Loucy (cell line): ENCODE measurements around the gene DYNLT3.

ENCODE experiments used
- H2AFZ ChIP-seq: fragments of 200-600 bp; sonication (generic); 2 replicates; pipeline ENCODE4 v1.6.0; 2016; ENCODE audit warnings: antibody characterized with exemption, mild to moderate bottlenecking, low read length, moderate library complexity
- H3F3A ChIP-seq: fragments of 200-600 bp; 2 replicates; pipeline ENCODE4 v1.6.0; 2016; ENCODE audit warnings: antibody characterized with exemption, low read depth, mild to moderate bottlenecking
- H3K27me3 ChIP-seq: fragments of 200-600 bp; sonication (generic); 2 replicates; pipeline ENCODE4 v1.6.1; 2014; ENCODE audit warnings: low read length, mild to moderate bottlenecking; ENCODE audit not compliant: insufficient read depth, poor library complexity, severe bottlenecking
- H3K36me3 ChIP-seq: fragments of 200-600 bp; sonication (generic); 2 replicates; pipeline ENCODE4 v1.6.1; 2016; ENCODE audit warnings: low read length; ENCODE audit not compliant: insufficient read depth
- H3K4me1 ChIP-seq: fragments of 200-600 bp; sonication (generic); 2 replicates; pipeline ENCODE4 v1.5.1; 2014; ENCODE audit warnings: low read length, mild to moderate bottlenecking; ENCODE audit not compliant: insufficient read depth, poor library complexity, severe bottlenecking
- H3K4me2 ChIP-seq: fragments of 200-600 bp; sonication (generic); 2 replicates; pipeline ENCODE4 v1.6.0; 2014; ENCODE audit warnings: antibody characterized with exemption, low read length, low read depth, mild to moderate bottlenecking; ENCODE audit not compliant: poor library complexity, severe bottlenecking
- H3K4me3 ChIP-seq: fragments of 200-600 bp; sonication (generic); 2 replicates; pipeline ENCODE4 v1.5.1; 2014; ENCODE audit warnings: low read length, mild to moderate bottlenecking, mixed read lengths; ENCODE audit not compliant: poor library complexity, severe bottlenecking
- H3K79me2 ChIP-seq: fragments of 200-600 bp; sonication (generic); 2 replicates; pipeline ENCODE4 v1.6.1; 2014; ENCODE audit warnings: low read length; ENCODE audit not compliant: insufficient read depth
- H3K9ac ChIP-seq: fragments of 200-600 bp; sonication (generic); 2 replicates; pipeline ENCODE4 v1.6.0; 2014; ENCODE audit warnings: mild to moderate bottlenecking, low read depth, low read length, moderate library complexity; ENCODE audit not compliant: poor library complexity, severe bottlenecking
- H3K9me2 ChIP-seq: fragments of 200-600 bp; sonication (generic); replicated peaks from 2 replicates; pipeline ENCODE4 v1.6.1; 2016; ENCODE audit warnings: low read depth, low read length, mixed read lengths
- H3K9me3 ChIP-seq: fragments of 200-600 bp; sonication (generic); 2 replicates; pipeline ENCODE4 v1.6.1; 2014; ENCODE audit warnings: mild to moderate bottlenecking, antibody characterized with exemption, low read length, low read depth; ENCODE audit not compliant: insufficient read depth
- H4K20me1 ChIP-seq: fragments of 200-600 bp; sonication (generic); 2 replicates; pipeline ENCODE4 v1.6.0; 2014; ENCODE audit warnings: antibody characterized with exemption, low read length, mild to moderate bottlenecking; ENCODE audit not compliant: insufficient read depth, poor library complexity, severe bottlenecking
- CTCF ChIP-seq: fragments of 200-600 bp; sonication (generic); conservative IDR thresholded peaks from 2 replicates; pipeline ENCODE4 v1.5.1; 2014; ENCODE audit warnings: mild to moderate bottlenecking, antibody characterized with exemption, low read length
- EZH2phosphoT487 ChIP-seq: fragments of 200-600 bp; IDR thresholded peaks from 2 replicates; pipeline ENCODE4 v1.6.1; 2018; ENCODE audit warnings: antibody characterized with exemption, mild to moderate bottlenecking, moderate library complexity, borderline replicate concordance

The DYNLT3 gene

GRCh38 chrX:37802028-37802427 lies 45.3 kb downstream of the DYNLT3 start:
- no peak for TF ChIP-seq EZH2phosphoT487
- no peak for TF ChIP-seq CTCF
- Histone ChIP-seq H3K4me1 (peaks cover 5% of the 10 kb centered on the region), H3K9me2 (no peaks in the 10 kb centered on the region), H3K4me3 (no peak overlapping the region), H3K27me3 (no peaks in the 10 kb centered on the region), H3K79me2 (no peaks in the 10 kb centered on the region), H3K4me2 (no peak overlapping the region), H3K36me3 (no peaks in the 10 kb centered on the region), H2AFZ (no peak overlapping the region), H3K9me3 (no peaks in the 10 kb centered on the region), H4K20me1 (no peaks in the 10 kb centered on the region), H3F3A (no peaks in the 10 kb centered on the region), H3K9ac (no peak overlapping the region)

- H4K20me1 ChIP-seq, result no peaks in the 10 kb centered on the region
- no peaks in the 10 kb centered on the region for H3F3A ChIP-seq
- H3K4me3 ChIP-seq, result no peak overlapping the region
- peaks cover 13% of the 10 kb centered on the region for H3K4me1 ChIP-seq
- H3K9ac ChIP-seq, result no peak overlapping the region
- H3K9me2 ChIP-seq, result no peaks in the 10 kb centered on the region
- TF ChIP-seq CTCF, result no peak
- no peak for TF ChIP-seq EZH2phosphoT487
- no peaks in the 10 kb centered on the region for H3K9me3 ChIP-seq
- H3K36me3 ChIP-seq, result no peaks in the 10 kb centered on the region
- H3K27me3 ChIP-seq, result no peaks in the 10 kb centered on the region
- no peak overlapping the region for H2AFZ ChIP-seq
- H3K4me2 ChIP-seq, result no peak overlapping the region
- no peaks in the 10 kb centered on the region for H3K79me2 ChIP-seq
These were observed 46.7 kb downstream of the DYNLT3 start for GRCh38 chrX:37800717-37801116.

GRCh38 chrX:37799936-37800335 lies 47.4 kb downstream of the DYNLT3 start:
- H3K27me3 ChIP-seq, result no peaks in the 10 kb centered on the region
- peaks cover 13% of the 10 kb centered on the region for H3K4me1 ChIP-seq
- H3K4me2 ChIP-seq, result no peak overlapping the region
- no peaks in the 10 kb centered on the region for H3F3A ChIP-seq
- no peaks in the 10 kb centered on the region for H3K79me2 ChIP-seq
- no peak overlapping the region for H3K4me3 ChIP-seq
- no peak overlapping the region for H3K9ac ChIP-seq
- TF ChIP-seq CTCF (no peak), EZH2phosphoT487 (no peak)
- no peaks in the 10 kb centered on the region for H4K20me1 ChIP-seq
- no peaks in the 10 kb centered on the region for H3K9me3 ChIP-seq
- H3K9me2 ChIP-seq, result no peaks in the 10 kb centered on the region
- no peaks in the 10 kb centered on the region for H3K36me3 ChIP-seq
- H2AFZ ChIP-seq, result no peak overlapping the region
